ENCODE results near the gene PANK4.

PANK4 gene

DNA sequence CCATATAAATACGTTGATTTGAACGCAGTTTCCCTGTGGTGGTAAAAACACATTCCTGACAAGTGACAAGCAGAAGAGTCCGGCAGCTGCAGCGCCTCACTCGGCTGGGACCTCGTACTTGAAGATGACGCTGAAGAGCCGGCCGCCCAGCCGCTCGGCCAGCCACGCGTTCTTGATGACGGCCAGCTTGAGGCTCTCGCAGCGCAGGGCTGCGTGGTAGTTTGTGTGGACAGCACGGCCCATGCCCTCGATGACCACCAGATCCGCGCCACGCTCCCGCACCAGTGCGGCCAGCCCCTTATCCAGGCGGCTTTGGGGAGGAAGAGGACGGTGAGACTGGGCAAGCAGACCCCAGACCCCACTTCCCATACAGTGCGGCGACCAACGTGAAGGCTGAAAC is 17.6 kb downstream of the PANK4 start:
- DNase-seq: no peak

DNA sequence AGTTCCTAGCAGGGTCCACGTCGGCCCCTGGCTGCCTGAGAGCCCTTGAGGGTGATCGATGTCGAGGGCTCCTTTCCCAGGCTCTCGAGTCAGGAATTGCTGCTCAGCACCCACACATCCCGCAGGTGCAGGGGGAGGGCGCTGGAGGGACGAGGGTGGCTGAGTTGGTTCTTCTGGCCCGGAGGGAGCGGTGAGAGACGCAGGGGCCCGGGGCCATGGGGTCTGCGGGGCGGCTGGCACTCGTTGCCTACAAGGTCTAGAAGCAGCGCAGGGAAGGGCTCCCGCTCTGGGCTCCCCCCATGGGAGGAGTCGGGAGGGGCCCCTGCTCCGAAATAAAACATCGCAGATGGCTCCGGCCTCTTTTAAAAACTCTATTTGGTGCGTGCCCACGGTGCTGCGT is 18.2 kb downstream of the PANK4 start:
- no peak for DNase-seq

DNA sequence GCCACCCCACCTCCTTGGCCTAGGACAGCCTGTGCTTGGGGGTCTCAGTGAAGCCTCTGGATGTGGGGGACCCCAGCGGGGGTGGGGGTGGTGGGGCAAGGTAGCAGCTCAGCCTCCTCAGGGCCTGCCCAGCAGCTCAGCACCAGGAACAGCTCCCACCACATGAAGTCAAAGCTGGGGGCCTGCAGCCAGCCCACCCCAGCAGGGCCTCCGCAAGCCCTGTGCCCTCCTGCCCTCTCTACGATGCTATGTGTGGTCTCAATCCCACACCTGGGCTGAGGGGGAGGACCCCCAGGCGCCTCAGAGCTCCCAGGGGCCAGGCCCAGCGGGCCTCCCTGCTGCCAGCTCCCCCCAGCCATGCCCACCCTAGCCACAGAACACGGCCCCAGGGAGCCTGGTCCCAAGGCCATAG is 18.6 kb downstream of the PANK4 start:
- no peak for DNase-seq

DNA sequence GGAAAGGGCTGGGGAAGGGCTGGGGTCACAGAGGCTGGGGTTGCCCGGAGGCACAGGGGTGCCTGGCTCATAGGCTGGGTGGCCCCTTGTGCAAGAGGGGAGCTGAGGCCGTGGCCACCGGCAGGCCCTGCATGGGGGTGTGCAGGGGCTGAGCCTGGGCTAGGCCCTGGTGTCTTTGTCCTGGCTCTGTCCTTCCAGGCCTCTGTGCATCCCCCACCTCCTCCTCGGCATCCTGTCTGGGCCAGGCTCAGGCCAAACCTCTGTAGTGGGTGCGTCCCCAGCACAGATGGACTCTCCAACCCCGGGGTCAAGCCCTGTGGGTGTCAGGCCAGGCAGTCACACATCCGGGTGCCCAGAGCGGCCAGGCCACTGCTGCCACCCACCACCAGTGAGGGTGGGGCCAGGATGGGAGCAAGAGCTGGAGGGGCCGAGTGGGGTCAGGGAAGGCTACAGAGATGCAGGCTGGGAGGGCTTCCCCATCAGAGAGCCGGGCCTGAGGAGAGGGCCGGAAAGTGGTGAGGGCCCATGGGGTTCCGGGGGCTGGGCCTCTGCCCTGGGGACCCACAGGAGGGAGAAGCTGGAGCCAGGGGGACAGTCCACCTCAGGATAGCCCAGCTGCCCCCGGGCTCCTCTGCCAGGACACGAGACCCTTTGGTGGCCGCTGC is 19.4 kb downstream of the PANK4 start:
- DNase-seq: no peak

DNA sequence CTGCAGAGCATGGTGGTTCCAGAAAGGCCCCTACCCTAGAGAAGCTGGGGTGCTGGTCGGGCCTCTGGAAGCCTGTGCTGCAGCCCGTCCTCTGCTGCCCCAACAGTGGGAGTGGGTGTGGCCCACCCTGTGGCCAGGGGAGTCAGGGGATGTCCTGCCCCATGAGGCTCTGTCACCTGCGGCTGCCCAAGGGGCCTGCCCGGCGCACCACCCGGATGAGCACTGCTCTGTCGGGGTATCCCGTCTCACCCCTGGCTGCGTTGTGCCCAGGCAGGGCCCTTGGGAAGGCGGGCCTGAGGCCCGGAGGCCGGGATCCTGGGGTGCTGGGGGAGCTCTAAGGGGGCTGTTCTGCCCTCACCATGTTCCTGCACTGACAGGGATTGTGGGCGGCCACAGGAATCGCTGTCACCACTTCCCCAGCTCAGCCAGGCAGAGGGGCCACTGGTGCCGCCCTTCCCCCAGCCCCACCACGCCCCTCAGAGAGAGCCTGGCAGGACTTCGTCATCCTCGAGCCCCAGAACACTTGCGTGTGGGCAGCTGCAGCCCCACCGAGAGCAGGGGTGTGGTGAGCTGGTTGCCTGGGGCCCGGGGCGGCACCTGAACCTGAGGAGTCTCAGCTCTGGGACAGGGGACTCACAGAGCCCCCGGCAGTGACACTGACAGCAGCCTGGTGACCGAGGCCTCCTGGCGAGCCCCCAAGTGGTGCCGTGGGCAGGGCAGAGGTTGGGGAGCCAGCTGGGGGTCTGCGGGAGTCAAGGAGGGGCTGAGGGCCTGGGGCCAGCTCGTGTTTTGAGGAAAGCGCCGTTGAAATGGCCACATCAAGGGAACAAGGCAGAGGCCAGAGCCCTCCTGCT is 20.2 kb downstream of the PANK4 start:
- no peak for DNase-seq

DNA sequence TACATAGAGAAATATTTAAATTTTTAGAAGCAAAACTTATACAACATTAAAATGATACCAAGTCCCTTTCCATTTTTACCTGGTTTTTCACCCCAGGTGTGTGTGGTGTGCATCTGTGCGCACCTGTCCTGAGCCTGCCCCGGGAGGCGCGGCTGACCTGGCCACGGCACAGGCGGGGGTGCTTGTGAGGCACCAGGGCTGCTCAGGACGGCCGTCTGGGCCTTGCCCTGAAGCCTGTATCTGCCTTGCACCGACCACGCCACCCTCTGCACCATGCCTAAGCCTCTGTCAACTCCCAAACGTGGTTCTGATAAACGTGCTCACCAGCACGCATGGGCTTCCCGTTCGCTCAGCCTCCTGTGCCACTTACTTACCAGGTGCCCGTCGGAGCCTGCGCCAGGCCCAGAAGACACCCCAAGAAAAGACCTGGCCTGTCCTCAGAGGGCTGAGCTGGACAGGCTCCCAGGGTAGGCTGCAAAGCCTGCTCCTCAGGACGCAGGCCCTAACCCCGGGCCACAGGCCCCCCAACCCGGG is 20.9 kb downstream of the PANK4 start:
- no peak for DNase-seq

DNA sequence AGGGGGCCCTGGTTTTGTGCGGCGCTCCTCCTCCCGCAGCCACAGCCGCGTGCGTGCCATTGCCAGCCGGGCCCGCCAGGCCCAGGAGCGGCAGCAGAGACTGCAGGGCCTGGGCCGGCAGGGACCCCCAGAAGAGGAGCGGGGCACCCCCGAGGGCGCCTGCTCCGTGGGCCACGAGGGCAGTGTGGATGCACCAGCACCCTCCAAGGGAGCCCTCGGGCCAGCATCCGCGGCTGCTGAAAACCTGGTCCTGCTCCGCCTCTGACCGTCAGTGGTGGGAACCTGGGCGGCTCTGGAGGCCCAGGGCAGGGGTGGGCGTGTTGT is 21.5 kb downstream of the PANK4 start:
- DNase-seq: no peak

DNA sequence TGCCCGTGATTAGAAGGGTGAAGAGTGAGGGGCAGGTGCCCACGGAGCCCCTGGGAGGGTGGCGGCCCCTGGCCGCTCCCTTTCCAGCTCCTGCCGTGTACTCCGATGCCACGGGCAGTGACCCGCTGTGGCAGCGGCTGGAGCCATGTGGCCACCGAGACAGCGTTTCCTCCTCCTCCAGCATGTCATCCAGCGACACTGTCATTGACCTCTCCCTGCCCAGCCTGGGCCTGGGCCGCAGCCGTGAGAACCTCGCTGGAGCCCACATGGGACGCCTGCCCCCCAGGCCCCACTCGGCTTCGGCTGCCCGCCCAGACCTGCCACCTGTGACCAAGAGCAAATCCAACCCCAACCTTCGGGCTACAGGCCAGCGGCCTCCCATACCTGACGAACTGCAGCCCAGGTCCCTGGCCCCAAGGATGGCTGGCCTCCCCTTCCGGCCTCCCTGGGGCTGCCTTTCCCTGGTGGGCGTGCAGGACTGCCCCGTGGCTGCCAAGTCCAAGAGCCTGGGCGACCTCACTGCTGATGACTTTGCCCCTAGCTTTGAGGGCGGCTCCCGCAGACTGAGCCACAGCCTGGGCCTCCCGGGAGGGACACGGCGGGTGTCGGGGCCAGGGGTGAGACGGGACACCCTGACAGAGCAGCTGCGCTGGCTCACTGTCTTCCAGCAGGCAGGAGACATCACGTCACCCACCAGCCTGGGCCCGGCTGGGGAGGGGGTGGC is 22.0 kb downstream of the PANK4 start:
- DNase-seq: no peak

DNA sequence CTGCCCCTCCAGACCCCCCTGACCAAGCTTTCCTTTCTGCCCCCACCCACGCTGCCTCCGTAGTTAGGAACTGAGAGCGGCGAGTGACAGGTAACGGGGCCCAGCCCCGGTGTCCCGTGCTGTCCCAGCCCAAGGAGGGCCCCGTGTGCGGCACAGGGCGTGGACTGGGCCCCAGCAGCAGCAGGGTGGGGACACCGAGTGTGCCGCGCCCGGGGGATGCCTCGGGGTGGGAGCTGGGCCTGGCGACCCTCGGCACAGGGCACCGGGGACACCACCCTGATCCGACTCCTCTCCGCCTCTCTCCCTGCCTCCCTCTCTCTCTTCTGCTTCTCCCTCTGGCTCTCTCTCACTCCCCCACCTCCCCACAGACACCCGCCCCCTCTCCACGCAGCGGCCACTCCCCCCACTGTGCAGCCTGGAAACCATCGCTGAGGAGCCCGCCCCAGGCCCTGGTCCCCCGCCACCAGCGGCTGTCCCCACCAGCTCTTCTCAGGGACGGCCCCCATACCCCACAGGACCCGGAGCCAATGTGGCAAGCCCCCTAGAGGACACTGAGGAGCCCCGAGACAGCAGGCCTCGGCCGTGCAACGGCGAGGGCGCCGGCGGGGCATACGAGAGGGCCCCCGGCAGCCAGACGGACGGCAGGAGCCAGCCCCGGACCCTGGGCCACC is 22.7 kb downstream of the PANK4 start:
- DNase-seq: no peak

DNA sequence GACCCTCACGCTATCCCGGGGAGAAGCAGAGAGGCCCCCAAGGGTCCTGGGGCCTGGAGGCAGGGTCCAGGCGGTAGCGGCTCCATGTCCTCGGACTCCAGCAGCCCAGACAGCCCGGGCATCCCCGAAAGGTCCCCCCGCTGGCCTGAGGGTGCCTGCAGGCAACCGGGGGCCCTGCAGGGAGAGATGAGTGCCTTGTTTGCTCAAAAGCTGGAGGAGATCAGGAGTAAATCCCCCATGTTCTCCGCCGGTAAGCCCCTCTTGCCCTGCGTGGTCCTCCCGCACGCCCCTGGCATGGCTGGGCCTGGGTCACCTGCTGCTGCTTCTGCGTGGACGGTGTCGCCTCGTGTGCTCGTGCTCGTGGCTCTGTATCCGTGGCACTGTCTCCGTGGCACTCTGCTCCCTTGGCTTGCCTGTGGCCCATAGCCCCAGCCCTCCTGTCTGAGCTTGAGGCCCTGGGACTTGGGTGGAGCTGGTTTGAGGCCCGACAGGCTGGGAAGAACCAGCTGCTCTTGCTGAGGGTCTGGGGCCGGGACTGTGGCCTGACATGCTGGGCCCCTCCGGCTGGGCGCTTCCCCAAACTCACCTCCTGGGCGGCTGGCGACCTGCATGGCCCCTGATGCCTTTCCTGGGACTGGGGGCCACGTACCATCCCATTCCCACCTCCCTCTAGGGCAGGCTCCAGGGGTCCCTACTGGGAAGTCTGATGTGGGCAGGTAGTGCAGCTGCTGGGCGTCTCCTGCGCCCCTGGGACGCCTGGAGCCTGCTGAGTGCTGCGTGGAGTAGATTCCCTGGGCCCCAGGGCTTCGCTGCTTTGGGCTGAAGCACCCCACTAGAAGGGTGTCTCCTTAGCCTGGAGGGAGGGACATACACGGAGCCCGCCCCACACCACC is 23.5 kb downstream of the PANK4 start:
- no peak for DNase-seq

DNA sequence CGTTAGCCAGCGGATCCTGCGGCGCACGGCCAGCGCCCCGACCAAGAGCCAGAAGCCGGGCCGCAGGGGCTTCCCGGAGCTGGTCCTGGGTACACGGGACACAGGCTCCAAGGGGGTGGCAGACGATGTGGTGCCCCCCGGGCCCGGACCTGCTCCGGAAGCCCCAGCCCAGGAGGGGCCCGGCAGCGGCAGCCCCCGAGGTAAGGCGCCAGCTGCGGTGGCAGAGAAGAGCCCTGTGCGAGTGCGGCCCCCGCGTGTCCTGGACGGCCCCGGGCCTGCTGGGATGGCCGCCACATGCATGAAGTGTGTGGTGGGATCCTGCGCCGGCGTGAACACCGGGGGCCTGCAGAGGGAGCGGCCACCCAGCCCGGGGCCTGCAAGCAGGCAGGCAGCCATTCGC is 24.2 kb downstream of the PANK4 start:
- DNase-seq: no peak

DNA sequence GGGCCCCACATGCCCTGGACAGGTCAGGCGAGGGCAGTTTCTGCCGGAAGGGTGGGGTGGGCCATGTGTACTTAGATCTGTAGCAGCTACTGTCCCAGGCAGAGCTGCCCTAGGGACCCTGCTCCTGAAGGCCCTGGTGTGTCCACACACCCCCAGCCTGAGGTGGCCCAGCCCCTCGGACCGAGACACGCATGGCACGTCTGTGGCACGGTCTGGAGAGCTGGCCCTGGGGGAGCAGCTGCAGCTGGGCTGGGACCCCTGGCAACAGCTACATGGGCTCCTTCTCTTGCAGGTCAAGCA is 24.6 kb downstream of the PANK4 start:
- DNase-seq: no peak

DNA sequence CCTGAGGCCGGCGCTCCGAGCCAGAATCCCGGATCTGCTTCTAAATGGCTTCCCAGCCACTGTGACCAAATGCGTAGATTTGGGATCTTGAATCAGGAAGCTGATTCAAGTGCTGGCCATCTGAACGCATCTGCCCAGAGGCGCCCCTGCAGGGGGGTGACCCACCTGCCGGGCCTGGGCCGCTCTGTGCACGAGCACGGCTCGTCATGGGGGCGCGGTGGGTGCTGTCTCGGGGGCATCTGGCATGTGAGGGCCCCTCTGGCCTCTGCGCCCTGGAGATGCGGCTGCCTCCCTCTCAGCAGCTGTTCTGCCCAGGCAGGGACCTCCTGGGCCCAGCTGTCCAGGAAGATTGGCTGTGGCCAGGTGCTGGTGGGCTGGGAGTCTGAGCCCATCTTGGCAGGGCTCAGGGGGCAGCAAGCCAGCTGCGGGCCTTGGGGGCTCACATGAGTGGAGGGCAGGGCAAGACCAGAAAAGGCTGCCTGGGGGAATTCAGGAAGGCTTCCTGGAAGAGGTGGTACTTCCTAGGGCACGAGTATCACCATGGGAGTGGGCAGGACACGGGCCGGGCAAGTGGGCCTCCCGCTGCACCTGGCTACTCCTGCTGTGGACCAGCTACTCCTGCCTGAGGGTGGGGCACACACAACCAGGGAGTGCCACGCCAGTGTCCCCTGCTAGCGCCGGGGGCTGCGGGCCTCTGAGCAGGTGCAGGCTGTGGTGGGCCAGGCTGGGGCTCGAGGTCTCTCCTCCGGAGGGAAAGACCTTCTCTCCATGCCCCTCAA is 25.2 kb downstream of the PANK4 start:
- DNase-seq: no peak

DNA sequence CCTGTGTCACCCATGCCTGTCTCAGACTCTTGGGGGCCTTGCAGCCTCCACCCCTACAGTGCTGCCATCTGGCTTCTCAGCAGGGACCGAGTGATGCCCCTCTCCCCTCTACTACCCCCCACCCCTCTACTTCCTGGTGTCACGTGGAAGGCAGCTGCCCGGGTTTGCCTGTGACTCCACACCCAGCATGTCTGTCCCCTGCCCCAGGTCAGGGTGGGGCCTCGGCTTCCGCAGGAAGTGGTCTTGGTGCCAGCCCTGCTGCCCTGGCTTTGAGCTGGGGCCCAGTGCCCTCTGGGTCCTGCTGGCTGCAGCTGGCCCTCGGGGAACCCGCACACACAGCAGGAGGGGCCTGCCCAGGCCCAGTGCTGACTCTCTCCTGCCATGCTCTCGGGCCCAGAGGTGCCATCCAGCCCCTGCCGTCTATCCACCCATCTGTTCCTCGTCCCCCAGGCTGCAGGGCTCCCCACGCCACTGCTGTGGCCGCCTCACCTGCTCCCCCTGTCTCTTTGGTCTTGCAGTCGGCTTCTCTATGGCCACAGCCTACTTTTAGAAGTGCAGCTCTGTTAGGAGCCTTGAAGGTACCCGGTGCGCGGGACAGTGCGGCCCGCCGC is 26.3 kb downstream of the PANK4 start:
- peak; percentile 25 for DNase-seq

DNA sequence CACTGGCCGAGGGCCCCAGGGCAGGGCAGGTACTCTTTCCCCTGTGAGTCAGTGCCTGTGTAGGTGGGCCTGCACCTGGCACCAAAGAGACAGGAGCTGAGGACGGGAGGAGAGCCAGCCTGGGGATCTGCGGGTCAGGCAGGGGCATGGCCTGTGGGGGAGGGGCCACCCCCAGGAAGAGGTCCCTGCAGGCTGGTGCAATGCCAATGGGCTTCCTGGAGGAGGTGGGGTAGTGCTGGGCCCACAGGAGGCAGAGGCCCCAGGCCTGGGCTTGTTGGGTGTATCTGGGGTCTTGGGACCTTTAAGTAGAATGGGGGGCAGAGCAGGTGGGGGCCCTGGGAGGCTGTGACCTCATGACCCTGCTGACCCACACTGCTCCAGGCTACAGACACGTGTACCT is 27.1 kb downstream of the PANK4 start:
- no peak for DNase-seq

DNA sequence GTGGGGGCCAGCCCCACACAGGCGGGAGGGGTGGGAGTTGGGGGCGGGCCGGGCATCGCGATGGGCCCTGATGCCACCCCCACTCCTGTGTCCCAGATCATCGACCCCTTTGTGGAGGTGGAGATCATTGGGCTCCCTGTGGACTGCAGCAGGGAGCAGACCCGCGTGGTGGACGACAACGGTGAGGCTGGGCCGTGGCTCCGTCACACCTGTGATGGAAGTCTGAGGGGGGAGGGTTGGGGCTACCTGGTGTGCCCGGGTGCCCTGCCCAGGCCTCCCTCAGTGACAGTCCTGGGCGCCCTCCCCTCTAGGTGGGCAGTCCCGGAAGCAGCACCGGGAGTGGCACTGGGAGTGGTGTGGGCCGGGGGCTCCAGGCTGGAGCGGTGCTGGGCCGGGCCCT is 27.7 kb downstream of the PANK4 start:
- DNase-seq: no peak

DNA sequence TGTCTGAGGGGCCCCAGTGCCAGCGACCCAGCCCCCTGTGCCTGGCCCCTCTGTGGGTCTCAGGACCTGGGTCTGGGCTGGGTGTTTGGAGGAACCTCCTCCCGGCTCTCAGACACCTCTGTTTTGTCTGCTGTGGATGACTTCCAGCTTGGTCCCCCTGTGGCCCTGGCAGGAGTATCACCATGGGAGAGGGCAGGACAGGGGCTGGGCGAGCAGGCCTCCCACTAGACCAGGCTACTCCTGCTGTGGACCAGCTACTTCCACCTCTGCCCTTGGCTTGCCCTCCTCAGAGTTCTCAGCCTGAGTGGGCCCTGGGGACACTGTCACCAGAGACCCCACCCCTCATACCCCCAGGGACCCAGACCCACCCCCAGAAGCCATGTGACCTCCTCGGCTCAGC is 28.5 kb downstream of the PANK4 start:
- DNase-seq: no peak

DNA sequence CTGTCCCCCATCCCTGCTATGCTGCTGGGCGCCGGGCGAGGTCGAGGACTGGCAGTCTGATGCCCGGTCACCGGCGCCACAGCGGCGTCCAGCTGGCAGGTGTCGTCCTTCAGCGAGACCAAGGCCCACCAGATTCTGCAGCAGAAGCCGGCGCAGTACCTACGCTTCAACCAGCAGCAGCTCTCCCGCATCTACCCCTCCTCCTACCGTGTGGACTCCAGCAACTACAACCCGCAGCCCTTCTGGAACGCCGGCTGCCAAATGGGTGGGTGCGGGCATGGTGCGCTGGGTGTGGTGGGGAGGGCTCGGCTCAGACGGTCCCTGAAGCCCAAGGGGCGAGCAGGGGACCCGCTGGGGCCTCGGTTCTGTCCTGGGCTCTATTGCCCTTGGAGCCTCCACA is 29.6 kb downstream of the PANK4 start:
- DNase-seq: no peak

DNA sequence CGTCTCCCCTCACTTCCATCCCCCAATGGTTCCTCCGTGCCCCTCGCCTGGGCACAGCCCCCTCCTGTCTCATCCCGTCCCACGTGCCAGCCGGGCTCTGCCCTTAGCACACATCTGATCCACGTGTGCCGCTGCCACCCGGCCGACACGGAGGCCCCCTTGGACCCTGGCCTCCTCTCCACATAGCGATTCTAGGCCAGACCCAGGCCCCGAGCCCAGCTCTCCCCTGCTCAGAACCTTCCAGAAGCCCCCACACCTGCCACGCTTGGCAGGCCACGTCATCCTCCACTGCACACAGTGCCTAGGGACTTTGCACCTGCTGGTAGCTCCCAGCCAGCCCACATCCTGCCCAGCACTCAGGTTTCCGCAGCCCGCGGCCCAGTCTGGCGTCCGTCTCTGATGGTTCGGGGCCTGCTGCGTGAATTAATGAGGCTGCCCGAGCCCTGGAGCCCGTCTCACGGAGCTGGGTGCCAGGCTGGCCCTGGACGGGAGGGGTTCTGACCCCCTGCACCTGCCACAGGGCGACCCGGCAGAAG is 30.2 kb downstream of the PANK4 start:
- DNase-seq: peak; percentile 28

DNA sequence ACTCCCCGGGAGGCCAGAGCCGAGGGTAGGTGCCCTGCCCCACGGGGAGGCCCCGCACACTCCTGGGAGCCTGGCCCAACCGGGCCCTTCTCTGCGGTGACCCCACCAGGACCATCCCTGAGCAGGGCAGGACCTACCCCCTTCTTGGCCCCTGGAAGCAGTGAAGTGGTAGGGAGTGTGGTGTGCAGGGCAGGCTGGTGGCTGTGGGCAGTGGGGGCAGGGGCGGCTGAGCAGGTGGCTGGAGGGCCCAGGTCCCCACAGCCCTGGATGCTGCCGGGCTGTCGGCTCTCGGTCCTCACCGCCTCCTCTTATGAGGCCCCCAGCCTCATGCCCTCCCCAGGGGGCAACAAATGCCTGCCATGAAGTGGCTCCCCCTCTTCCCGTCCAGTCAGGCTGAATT is 30.9 kb downstream of the PANK4 start:
- no peak for DNase-seq

DNA sequence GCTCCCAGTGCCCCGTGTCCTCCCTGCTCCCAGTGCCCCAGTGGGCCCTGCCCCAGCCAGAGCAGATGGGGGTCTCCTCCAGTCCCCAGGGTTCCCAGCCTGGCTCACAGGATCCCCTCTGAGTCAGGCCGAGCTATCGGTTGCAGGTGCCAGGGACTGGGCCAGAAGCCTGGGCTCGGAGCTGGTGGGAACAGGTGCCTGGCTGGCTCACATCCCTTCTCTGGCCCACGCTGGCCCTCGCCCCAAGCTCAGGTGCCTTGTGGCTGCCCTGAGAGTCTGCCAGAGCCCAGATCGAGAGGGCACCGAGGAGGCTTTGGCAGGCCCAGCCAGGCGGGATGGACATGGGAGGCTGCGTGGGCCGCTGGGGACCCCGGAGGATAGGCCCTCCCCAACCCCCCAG is 31.4 kb downstream of the PANK4 start:
- DNase-seq: no peak

Data from CD4-positive, alpha-beta T cell treated with Interleukin-17A for 4 hours (primary cell).